ENCODE data around the gene LINGO1. TPM values are rescaled to one million over a fixed set of nuclear protein-coding genes. Genes with fewer than 3 reads are reported as not detected.

LINGO1 gene
- total RNA-seq, 1 donor from 2014 or later, result 18.8 TPM

- no peak for TF ChIP-seq CTCF (IDR thresholded peaks at IDR 0.05; ENCODE audit: unreplicated experiment)
- Mint-ChIP-seq H3K27ac (ENCODE audit: unreplicated experiment) (no peak overlapping the region), H3K4me1 (ENCODE audit: unreplicated experiment) (no peaks in the 10 kb centered on the region), H3K9me3 (ENCODE audit: unreplicated experiment) (no peaks in the 10 kb centered on the region), H3K27me3 (ENCODE audit: unreplicated experiment) (no peaks in the 10 kb centered on the region), H3K4me3 (ENCODE audit: unreplicated experiment) (no peak overlapping the region), H3K36me3 (ENCODE audit: low read depth, unreplicated experiment) (no peaks in the 10 kb centered on the region)
- DNase-seq (ENCODE audit: low spot score), result no peak
Measured at GRCh38 chr15:77591968-77592613, 40.6 kb downstream of the LINGO1 start.

GRCh38 chr15:77589839-77590238 lies 42.9 kb downstream of the LINGO1 start:
- H3K27me3 Mint-ChIP-seq (ENCODE audit: unreplicated experiment), result peaks cover 3% of the 10 kb centered on the region
- no peak overlapping the region for H3K27ac Mint-ChIP-seq (ENCODE audit: unreplicated experiment)
- no peak for TF ChIP-seq CTCF (IDR thresholded peaks at IDR 0.05; ENCODE audit: unreplicated experiment)
- DNase-seq (ENCODE audit: low spot score), result no peak
- no peaks in the 10 kb centered on the region for H3K4me1 Mint-ChIP-seq (ENCODE audit: unreplicated experiment)
- H3K36me3 Mint-ChIP-seq (ENCODE audit: low read depth, unreplicated experiment), result peaks cover 7% of the 10 kb centered on the region
- H3K9me3 Mint-ChIP-seq (ENCODE audit: unreplicated experiment), result no peaks in the 10 kb centered on the region
- no peak overlapping the region for H3K4me3 Mint-ChIP-seq (ENCODE audit: unreplicated experiment)

GRCh38 chr15:77588126-77588525 lies 44.6 kb downstream of the LINGO1 start:
- Mint-ChIP-seq H3K9me3 (ENCODE audit: unreplicated experiment) (no peaks in the 10 kb centered on the region), H3K4me3 (ENCODE audit: unreplicated experiment) (no peak overlapping the region), H3K27ac (ENCODE audit: unreplicated experiment) (no peak overlapping the region), H3K4me1 (ENCODE audit: unreplicated experiment) (no peaks in the 10 kb centered on the region), H3K36me3 (ENCODE audit: low read depth, unreplicated experiment) (peaks cover 7% of the 10 kb centered on the region), H3K27me3 (ENCODE audit: unreplicated experiment) (peaks cover 4% of the 10 kb centered on the region)
- no peak for TF ChIP-seq CTCF (IDR thresholded peaks at IDR 0.05; ENCODE audit: unreplicated experiment)
- DNase-seq (ENCODE audit: low spot score), result no peak

GRCh38 chr15:77584691-77585090 lies 48.0 kb downstream of the LINGO1 start:
- H3K9me3 Mint-ChIP-seq (ENCODE audit: unreplicated experiment), result no peaks in the 10 kb centered on the region
- H3K27ac Mint-ChIP-seq (ENCODE audit: unreplicated experiment), result no peak overlapping the region
- TF ChIP-seq CTCF (IDR thresholded peaks at IDR 0.05; ENCODE audit: unreplicated experiment), result no peak
- no peak overlapping the region for H3K4me3 Mint-ChIP-seq (ENCODE audit: unreplicated experiment)
- H3K27me3 Mint-ChIP-seq (ENCODE audit: unreplicated experiment), result peaks cover 12% of the 10 kb centered on the region
- no peaks in the 10 kb centered on the region for H3K4me1 Mint-ChIP-seq (ENCODE audit: unreplicated experiment)
- H3K36me3 Mint-ChIP-seq (ENCODE audit: low read depth, unreplicated experiment), result peaks cover 7% of the 10 kb centered on the region
- DNase-seq (ENCODE audit: low spot score), result no peak

- Mint-ChIP-seq H3K4me3 (ENCODE audit: unreplicated experiment) (no peak overlapping the region), H3K9me3 (ENCODE audit: unreplicated experiment) (no peaks in the 10 kb centered on the region), H3K36me3 (ENCODE audit: low read depth, unreplicated experiment) (peaks cover 7% of the 10 kb centered on the region), H3K27me3 (ENCODE audit: unreplicated experiment) (peaks cover 13% of the 10 kb centered on the region), H3K4me1 (ENCODE audit: unreplicated experiment) (no peaks in the 10 kb centered on the region), H3K27ac (ENCODE audit: unreplicated experiment) (no peak overlapping the region)
- peak; percentile 35 for DNase-seq (ENCODE audit: low spot score)
- TF ChIP-seq CTCF (IDR thresholded peaks at IDR 0.05; ENCODE audit: unreplicated experiment), result no peak
Measured at GRCh38 chr15:77584201-77584600, 48.5 kb downstream of the LINGO1 start.

All from endothelial cell (in vitro differentiated cells).